AML-193 (cell line): Measurements from ENCODE around the gene ZNF550.
"Not testable (repeated sequence)": the region's sequence is repeated elsewhere in the genome, so short reads cannot be mapped to it uniquely, and the experiment has no call there.

Source experiments
- DNase-seq, 2 experiments: peaks; one replicate each; lab custom pipeline; 2025; lab: John Stamatoyannopoulos, UW

The ZNF550 gene

GRCh38 chr19:57527136-57527881, 32.4 kb downstream of the ZNF550 start, which contains the start of gene ZNF549:
TSS of gene ZNF549 (plus strand) at chr19:57527356. CDS start at chr19:57527574, 218 bp downstream.
- peak; percentile 74 to 83 for DNase-seq

DNA sequence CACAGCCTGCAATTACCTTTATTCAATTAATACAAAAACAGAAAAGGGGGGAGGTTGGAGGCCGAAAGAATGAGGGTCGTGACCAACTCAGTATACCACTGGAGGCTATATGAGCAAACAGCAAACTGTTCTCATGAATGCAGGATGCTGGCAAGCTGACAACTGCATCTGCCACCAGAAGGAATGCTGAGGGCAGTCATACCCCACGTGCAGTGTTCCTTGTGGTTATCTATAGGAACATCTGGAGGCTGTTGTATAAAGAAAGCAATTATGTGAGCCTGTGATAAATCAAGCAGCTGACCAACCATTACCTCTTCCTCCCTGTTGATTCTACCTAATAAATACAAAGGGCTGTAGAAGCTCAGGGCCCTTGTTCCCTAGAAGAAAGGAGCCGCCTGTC, 41.6 kb downstream of the ZNF550 start:
- not testable (repeated sequence) for DNase-seq

DNA sequence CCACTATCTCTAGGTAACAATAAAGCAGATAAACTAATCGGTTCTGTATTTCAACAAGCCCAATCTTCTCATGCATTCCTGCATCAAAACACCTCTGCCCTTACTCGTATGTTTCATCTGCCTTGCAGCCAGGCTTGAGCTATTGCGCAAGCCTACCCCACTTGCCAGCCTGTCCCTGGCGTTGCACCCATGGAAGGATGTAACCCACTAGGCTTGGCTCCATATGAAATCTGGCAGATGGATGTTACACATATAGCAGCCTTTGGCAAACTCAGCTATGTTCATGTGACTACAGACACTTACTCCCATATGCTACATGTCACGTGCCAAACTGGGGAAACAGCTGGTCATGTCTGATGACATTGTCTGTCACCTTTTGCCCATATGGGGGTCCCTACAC, 44.4 kb downstream of the ZNF550 start:
- no peak for DNase-seq

GRCh38 chr19:57512845-57513244, 46.8 kb downstream of the ZNF550 start:
- no peak for DNase-seq

GRCh38 chr19:57511484-57511883, 48.2 kb downstream of the ZNF550 start:
- no peak for DNase-seq

GRCh38 chr19:57506163-57506562, 53.5 kb downstream of the ZNF550 start:
- no peak for DNase-seq

DNA sequence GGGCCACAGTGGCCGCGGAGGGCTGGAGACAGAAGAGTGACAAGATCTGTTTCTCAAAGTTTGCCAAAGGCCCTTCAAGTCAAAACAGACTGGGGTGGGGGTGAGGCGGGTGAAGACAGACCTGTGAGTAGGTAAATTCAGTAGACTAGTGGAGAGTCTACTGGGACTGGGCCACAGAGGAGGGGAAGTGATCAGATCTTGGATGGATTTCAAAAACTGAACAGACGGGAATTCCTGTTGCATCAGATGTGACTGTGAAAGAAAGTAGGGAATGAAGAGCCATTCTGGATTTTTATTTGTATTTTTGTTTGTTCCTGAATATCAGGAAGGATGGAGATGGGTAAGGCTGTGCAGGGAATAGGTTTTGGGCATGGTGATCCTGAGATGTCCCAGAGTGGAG, 59.3 kb downstream of the ZNF550 start:
- peak in 1 of 2 experiments; percentile 8 for DNase-seq

DNA sequence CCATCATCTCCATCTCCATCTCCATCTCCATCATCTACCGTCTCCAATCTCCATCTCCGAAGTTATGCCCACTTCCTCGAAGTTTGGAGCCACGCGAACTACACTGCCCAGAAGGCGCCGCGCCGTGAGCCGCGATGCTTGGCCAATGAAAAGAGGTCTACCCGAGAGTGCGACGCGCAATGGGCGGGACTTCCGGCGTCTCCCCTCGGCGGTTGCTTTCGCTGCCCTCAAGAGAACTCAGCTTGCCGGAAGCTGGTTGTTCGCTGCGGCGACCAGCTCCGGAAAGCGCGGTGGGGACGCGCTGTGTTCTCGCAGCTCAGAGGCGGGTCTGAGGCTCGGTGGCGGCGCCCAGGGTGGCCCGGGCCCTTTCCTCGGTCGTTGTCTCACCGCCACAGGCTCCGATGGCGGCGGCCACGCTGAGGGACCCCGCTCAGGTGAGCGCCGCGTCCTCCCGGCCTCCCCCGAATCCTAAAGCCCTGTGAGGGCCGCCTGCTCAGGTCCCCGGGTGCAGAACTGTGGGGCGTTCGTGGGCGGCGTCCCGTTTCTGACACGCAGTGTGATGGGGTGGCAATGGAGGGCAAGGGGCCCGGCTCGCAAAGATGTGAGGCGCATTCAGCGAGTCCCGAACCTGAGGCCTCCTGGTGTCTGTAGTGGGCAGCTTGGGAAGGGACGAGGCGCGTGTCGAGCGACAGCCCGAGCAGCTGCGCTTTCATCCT, 59.8 kb downstream of the ZNF550 start, which contains the start of gene ZNF773:
ZNF773 (plus strand) TSS at position 259 of the 716 bp plus-strand sequence; CDS start at position 402, 143 bp downstream.
- peak; percentile 83 to 84 for DNase-seq

DNA sequence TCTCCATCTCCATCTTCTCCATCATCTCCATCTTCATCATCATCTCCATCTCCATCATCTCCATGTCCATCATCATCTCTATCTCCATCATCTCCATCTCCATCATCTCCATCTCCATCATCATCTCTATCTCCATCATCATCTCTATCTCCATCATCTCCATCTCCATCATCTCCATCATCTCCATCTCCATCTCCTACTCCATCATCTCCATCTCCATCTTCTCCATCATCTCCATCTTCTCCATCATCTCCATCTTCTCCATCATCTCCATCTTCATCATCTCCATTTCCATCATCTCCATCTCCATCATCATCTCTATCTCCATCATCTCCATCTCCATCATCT, 60.4 kb downstream of the ZNF550 start:
- DNase-seq: not testable (repeated sequence)

DNA sequence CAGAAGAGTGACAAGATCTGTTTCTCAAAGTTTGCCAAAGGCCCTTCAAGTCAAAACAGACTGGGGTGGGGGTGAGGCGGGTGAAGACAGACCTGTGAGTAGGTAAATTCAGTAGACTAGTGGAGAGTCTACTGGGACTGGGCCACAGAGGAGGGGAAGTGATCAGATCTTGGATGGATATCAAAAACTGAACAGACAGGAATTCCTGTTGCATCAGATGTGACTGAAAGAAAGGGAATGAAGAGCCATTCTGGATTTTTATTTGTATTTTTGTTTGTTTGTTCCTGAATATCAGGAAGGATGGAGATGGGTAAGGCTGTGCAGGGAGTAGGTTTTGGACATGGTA, 71.4 kb downstream of the ZNF550 start:
- not testable (repeated sequence) for DNase-seq

DNA sequence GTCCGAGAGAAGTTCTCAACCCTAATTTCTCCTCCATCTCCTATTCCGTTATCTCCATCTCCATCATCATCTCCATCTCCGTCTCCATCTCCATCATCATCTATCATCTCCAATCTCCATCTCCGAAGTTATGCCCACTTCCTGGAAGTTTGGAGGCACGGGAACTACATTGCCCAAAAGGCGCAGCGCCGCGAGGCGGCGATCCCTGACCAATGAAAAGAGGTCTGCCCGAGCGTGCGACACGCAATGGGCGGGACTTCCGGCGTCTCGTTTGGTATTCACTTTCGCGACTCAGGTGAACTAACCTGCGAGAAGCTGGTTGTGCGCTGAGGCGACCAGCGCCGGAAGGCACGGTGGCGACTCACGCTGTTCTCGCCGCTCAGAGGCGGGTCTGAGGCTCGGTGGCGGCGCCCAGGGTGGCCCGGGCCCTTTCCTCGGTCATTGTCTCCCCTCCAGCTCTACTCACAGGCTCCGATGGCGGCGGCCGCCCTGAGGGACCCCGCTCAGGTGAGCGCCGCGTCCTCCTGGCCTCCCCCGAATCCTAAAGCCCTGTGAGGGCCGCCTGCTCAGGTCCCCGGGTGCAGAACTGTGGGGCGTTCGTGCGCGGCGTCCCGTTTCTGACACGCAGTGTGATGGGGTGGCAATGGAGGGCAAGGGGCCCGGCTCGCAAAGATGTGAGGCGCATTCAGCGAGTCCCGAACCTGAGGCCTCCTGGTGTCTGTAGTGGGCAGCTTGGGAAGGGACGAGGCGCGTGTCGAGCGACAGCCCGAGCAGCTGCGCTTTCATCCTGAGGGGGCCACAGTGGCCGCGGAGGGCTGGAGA, 72.0 kb downstream of the ZNF550 start, which contains the start of gene ZNF419:
ZNF419 (plus strand) TSS at position 274 of the 822 bp plus-strand sequence; CDS start at position 475, 201 bp downstream.
- DNase-seq: peak; percentile 67 to 77
